Renal cortical epithelial cell (primary cell): Measurements from ENCODE around the gene PLEKHM2. TPM values are rescaled to one million over a fixed set of nuclear protein-coding genes. Genes with fewer than 3 reads are reported as not detected.
"Not testable (repeated sequence)": the region's sequence is repeated elsewhere in the genome, so short reads cannot be mapped to it uniquely, and the experiment has no call there.

Source experiments
- DNase-seq: peaks from one replicate; pipeline ENCODE4 v3.0.0-alpha.2; 2011; ENCODE audit warnings: low read depth
- total RNA-seq: library from RNA; depleted of rRNA; stranded (reverse); fragments of >200 nt; gene quantifications from 2 replicates; pipeline ENCODE4 v1.2.3, GENCODE V29; 2014

The PLEKHM2 gene, protein sequence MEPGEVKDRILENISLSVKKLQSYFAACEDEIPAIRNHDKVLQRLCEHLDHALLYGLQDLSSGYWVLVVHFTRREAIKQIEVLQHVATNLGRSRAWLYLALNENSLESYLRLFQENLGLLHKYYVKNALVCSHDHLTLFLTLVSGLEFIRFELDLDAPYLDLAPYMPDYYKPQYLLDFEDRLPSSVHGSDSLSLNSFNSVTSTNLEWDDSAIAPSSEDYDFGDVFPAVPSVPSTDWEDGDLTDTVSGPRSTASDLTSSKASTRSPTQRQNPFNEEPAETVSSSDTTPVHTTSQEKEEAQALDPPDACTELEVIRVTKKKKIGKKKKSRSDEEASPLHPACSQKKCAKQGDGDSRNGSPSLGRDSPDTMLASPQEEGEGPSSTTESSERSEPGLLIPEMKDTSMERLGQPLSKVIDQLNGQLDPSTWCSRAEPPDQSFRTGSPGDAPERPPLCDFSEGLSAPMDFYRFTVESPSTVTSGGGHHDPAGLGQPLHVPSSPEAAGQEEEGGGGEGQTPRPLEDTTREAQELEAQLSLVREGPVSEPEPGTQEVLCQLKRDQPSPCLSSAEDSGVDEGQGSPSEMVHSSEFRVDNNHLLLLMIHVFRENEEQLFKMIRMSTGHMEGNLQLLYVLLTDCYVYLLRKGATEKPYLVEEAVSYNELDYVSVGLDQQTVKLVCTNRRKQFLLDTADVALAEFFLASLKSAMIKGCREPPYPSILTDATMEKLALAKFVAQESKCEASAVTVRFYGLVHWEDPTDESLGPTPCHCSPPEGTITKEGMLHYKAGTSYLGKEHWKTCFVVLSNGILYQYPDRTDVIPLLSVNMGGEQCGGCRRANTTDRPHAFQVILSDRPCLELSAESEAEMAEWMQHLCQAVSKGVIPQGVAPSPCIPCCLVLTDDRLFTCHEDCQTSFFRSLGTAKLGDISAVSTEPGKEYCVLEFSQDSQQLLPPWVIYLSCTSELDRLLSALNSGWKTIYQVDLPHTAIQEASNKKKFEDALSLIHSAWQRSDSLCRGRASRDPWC
- 46.4 and 77.7 TPM in 2 replicates for total RNA-seq

- DNase-seq: no peak
Observed at GRCh38 chr1:15684042-15684461, at the start of gene PLEKHM2. PLEKHM2 (plus strand) TSS chr1:15684320; CDS start chr1:15684559, 239 bp downstream.

DNA sequence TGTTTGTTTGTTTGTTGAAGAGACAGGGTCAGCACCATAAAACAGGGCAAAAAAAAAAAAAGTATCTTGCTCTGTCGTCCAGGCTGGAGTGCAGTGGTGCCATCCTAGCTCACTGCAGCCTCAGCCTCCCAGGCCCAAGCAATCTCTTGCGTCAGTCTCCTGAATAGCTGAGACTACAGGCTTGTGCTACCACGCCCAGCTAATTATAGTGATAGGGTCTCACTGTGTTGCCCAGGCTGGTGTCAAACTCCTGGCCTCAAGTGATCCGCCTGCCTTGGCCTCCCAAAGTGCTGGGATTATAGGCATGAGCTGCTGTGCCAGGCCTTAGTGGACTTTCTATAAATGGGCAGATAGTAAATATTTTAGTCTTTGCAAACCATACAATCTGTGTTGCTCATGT is 47.7 kb upstream of the PLEKHM2 start:
- DNase-seq: no peak

- DNase-seq: no peak
Observed at GRCh38 chr1:15637826-15638225, 46.3 kb upstream of the PLEKHM2 start.

GRCh38 chr1:15639262-15639661 is 44.9 kb upstream of the PLEKHM2 start:
- DNase-seq: no peak

- no peak for DNase-seq
Observed at GRCh38 chr1:15639931-15640330, 44.2 kb upstream of the PLEKHM2 start.

- DNase-seq: peak; percentile 27
Observed at GRCh38 chr1:15640667-15641066, 43.5 kb upstream of the PLEKHM2 start.

GRCh38 chr1:15649937-15650336 is 34.2 kb upstream of the PLEKHM2 start:
- DNase-seq: no peak

- no peak for DNase-seq
Observed at GRCh38 chr1:15650433-15650832, 33.7 kb upstream of the PLEKHM2 start.

GRCh38 chr1:15652130-15652529 is 32.0 kb upstream of the PLEKHM2 start:
- not testable (repeated sequence) for DNase-seq

DNA sequence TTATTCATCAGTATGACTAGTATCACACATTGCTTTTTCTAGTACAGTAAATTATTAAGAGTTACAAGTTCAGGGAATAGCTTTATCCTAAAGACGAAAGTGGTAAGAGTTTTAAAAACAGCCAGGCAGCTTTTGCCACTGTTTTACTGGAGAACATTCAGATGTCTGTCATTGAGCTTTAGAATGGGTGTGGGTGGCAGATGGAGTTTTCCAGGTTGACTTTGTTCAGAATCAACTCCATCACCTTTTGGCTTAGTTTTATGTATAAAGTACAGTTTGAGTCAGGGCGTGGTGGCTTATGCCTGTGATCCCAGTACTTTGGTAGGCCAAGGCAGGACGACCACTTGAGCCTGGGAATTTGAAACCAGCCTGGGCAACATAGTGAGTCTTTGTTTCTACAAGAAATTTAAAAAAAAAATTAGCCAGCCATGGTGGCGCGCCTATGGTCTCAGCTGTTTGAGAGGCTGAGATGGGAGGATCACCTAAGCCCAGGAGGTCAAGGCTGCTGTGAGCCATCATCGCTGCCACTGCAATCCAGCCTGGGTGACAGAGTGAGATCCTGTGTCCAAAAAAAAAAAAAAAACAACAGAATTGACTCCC is 29.9 kb upstream of the PLEKHM2 start:
- DNase-seq: no peak

DNA sequence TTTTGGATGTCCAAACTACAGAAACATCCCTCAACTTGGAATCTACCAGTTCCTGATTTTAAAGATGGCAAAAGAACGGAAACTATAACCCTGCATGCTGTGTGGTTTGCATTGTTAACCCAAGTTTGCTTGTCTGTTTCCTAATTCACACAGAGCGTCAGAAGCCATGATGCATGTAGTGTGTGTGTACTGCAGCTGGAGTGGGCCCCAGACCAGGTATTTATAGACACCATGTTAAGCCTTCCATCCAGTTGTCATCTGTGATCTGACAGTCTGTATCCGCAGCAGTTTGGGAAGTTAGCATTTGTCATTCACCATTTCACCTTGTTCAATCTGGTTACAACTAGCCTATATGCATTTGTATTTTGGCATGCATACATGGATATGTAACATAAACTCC is 27.7 kb upstream of the PLEKHM2 start:
- no peak for DNase-seq

GRCh38 chr1:15657021-15657420 is 27.1 kb upstream of the PLEKHM2 start:
- DNase-seq: no peak

- no peak for DNase-seq
Observed at GRCh38 chr1:15660151-15660550, 24.0 kb upstream of the PLEKHM2 start.

DNA sequence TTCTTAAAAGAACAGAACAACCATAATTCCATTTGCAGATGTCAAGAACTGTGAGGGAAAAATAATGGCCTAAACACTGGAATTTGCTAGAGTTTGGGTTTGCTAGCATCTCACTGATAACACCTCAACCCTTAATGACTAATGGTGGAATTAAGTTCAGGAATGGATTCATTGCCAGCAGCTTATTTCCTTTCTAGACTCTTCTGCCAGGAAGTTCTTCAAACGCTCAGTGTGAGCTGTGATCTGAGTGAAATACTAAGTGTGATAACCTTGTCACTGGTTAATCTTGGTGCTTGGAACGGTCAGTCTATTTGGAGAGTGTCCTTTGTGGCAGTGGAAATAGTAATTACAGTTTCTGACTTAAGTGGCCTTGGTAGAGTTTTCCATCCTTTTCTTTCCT is 21.6 kb upstream of the PLEKHM2 start:
- DNase-seq: no peak

DNA sequence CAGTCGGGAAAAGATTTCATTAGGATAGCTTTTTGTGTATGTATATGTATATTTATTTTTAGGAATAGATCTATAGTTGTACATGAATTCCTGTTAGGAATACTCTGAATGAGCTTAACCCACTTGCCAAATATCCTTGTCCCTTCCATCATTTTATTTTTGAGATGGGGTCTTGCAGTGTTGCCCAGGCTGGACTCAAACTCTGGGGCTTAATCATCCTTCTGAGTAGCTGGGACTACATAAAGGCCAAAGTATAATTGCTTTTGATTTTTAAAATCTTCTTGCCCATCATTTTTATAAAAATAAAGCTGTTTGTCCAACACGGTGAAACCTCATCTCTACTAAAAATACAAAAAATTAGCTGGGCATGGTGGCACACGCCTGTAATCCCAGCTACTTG is 20.2 kb upstream of the PLEKHM2 start:
- DNase-seq: no peak

GRCh38 chr1:15667362-15667761 is 16.8 kb upstream of the PLEKHM2 start:
- DNase-seq: no peak

DNA sequence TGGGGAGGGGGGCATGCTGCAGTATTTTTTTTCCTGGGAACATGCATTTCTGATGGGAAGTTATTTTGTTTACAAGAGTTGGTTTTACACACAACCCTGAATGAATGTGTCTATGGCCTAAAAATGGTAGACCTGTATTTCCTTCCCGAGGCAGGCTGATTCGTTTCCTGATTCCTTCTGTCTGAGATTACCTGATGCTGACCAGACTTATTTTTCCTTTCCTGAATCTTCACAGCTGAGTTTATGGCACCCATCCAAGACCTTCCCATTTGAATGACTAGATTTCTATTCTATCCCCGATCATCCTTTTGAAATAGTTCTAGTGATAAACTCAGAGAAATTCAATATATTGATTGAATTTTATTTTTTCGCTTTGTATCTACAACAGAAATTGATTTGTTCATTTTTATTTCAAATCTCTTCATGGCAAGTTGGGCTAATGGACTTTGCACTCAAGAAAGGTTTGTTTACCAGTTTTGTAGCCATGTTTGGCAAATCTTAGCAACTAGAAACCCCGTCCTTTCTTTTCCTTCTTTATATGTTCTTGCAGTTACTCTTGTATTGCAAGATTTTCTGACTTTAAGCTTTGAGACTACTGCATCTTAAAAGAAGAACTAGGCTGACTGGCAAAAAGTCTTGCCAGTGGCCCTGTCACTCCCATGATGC is 15.9 kb upstream of the PLEKHM2 start:
- no peak for DNase-seq

- DNase-seq: no peak
Observed at GRCh38 chr1:15669074-15669473, 15.0 kb upstream of the PLEKHM2 start.

- DNase-seq: no peak
Observed at GRCh38 chr1:15669864-15670263, 14.3 kb upstream of the PLEKHM2 start.

DNA sequence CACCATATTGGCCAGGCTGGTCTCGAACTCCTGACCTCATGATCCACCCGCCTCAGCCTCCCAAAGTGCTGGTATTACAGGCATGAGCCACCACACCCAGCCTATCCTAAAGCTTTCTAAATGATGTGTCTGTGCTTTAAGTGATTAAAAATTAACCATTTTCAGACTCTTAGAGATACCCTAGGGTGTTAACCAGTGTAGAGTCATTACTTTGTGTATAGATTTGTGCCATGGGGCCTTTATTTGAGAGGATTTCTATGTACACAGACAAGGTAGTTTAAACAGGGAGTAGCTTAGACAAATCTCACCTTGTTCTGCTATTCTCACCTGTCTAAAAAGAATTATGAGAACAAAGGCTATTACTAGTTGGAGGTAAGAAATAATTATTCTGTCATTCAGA is 12.7 kb upstream of the PLEKHM2 start:
- no peak for DNase-seq

DNA sequence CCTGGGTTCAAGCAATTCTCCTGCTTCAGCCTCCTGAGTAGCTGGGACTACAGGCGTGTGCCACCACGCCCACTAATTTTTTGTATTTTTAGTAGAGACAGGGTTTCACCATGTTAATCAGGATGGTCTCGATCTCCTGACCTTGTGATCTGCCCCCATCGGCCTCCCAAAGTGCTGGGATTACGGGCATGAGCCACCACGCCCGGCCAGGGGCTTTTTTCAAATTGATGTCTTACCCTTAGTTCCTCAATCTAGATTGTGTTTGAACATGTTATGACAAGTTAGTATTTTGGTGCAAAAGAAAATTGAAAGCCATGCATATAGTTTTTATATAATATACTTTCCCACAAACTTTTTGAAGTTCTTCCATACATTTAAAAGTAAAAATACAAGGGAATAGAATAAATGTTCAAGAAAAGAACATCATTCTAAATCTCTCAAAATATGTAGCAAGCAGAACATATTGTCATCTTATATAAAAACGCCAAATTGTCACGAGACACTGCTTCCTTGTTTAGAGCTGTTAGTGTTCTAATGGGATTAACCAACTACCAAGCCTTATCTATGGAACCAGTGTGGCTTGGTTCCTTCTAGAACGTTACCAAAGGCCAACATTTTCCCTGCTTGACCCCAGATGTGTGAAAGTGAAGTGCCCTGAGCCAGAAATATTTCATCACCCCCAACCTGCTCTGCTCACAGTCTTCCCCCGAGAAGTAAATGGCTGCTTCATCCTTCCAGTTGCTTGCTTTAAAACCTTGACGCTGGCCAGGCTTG is 9.5 kb upstream of the PLEKHM2 start:
- DNase-seq: no peak
